Measurements from ENCODE around the gene KRTAP3-2. TPM values are rescaled to one million over a fixed set of nuclear protein-coding genes. Genes with fewer than 3 reads are reported as not detected.

The KRTAP3-2 gene
- total RNA-seq, 2 donors from 2014 or later: not detected

DNA sequence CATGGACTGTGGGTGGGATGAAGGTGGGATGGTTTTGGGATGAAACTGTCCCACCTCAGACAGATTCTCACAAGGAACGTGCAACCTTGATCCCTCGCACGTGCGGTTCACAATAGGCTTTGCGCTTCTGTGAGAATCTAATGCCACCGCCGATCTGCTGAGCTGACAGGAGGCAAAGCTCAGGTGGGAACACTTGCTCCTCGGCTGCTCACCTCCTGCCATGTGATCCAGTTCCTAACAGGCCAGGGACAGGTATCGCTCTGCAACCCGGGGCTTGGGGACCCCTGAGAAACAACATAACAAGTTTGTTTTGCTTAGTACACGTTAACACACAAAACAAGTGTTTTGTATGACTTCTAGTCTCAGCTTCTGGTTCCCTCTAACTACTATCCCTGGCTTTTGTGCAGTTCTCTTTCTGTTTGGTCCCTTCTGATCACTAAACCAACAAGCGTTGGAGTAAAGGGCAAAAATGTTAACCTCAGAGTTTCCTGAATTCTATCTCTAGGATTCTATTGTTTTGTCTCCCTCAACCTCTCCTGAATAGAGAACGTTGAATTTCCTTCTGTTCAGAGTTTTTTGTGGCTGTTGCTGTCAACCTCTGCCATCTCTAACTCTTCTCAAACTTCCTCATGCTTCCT lies 17.0 kb upstream of the KRTAP3-2 start:
- Histone ChIP-seq H3K4me1 (no peaks in the 10 kb centered on the region), H3K9me3 (no peaks in the 10 kb centered on the region), H3K27ac (no peak overlapping the region), H3K27me3 (no peaks in the 10 kb centered on the region), H3K36me3 (replicated peaks in 1 of 2; ENCODE audit: insufficient read depth in 1 of 2, low read depth in 2 of 2) (no peaks in the 10 kb centered on the region), H3K4me3 (no peak overlapping the region)
- 63 to 67% methylated on average over 13 of the region's 13 CpGs for WGBS, 2 donors
- TF ChIP-seq, protein P1, sequence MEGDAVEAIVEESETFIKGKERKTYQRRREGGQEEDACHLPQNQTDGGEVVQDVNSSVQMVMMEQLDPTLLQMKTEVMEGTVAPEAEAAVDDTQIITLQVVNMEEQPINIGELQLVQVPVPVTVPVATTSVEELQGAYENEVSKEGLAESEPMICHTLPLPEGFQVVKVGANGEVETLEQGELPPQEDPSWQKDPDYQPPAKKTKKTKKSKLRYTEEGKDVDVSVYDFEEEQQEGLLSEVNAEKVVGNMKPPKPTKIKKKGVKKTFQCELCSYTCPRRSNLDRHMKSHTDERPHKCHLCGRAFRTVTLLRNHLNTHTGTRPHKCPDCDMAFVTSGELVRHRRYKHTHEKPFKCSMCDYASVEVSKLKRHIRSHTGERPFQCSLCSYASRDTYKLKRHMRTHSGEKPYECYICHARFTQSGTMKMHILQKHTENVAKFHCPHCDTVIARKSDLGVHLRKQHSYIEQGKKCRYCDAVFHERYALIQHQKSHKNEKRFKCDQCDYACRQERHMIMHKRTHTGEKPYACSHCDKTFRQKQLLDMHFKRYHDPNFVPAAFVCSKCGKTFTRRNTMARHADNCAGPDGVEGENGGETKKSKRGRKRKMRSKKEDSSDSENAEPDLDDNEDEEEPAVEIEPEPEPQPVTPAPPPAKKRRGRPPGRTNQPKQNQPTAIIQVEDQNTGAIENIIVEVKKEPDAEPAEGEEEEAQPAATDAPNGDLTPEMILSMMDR (IDR thresholded peaks at IDR 0.05): no peak
- TF ChIP-seq POLR2A (IDR thresholded peaks at IDR 0.05): no peak
- ATAC-seq (no peak), DNase-seq (no peak)
- intact Hi-C loops (cut with DNase I): no loop called here

DNA sequence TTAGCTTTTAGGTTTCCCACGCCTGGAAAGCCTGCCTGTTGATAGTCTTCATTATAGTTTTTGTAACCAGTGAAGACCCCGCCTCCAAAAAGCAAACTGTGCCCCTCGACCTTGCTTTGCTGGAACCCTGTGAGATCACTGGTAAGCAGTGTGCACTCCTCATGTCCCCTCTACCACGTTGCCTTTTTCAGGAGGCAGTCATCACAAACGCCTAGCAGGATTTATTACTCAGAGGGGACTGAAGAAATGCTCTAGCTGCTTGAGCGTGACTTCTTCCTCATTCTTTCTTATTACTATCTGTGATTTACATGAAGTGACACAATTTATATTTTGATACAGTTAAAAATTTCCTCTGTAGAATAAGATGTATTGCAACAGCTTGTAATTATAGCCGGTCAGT lies 15.7 kb upstream of the KRTAP3-2 start:
- Histone ChIP-seq H3K4me3 (no peak overlapping the region), H3K27ac (no peak overlapping the region), H3K36me3 (replicated peaks in 1 of 2; ENCODE audit: insufficient read depth in 1 of 2, low read depth in 2 of 2) (no peaks in the 10 kb centered on the region), H3K4me1 (no peaks in the 10 kb centered on the region), H3K9me3 (no peaks in the 10 kb centered on the region), H3K27me3 (no peaks in the 10 kb centered on the region)
- WGBS, 2 donors: 56 to 67% methylated on average over 7 of the region's 7 CpGs
- intact Hi-C loops (cut with DNase I): no loop called here
- DNase-seq (no peak), ATAC-seq (no peak)
- no peak for TF ChIP-seq POLR2A (IDR thresholded peaks at IDR 0.05)
- TF ChIP-seq, protein P1 (IDR thresholded peaks at IDR 0.05): no peak

DNA sequence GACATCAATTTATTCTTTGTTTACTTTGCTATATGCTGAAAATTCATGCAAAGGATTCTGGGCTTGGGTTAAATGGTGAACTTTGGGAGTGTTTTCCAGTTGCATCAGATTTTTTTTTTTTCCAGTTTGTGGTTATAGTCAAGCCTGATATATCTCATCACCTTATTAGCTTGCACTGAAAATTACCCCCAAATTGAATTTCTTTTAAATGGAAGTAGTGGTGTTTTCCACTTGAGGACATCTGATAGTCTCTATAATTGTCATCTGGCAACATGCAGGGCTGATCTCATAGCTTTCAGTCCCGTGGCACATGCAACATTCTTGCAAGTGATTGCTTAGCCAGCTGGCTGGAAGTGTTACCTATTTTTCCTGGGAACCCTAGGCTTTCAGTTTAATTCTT lies 13.9 kb upstream of the KRTAP3-2 start:
- Histone ChIP-seq H3K27ac (no peak overlapping the region), H3K27me3 (no peaks in the 10 kb centered on the region), H3K9me3 (no peaks in the 10 kb centered on the region), H3K36me3 (replicated peaks in 1 of 2; ENCODE audit: insufficient read depth in 1 of 2, low read depth in 2 of 2) (no peaks in the 10 kb centered on the region), H3K4me1 (no peaks in the 10 kb centered on the region), H3K4me3 (no peak overlapping the region)
- TF ChIP-seq, protein P1 (IDR thresholded peaks at IDR 0.05): no peak
- no peak for TF ChIP-seq POLR2A (IDR thresholded peaks at IDR 0.05)
- WGBS, 2 donors: 5 to 31% methylated on average over 1 of the region's 1 CpG
- no peak for ATAC-seq
- DNase-seq: no peak
- intact Hi-C loops (cut with DNase I): no loop called here

DNA sequence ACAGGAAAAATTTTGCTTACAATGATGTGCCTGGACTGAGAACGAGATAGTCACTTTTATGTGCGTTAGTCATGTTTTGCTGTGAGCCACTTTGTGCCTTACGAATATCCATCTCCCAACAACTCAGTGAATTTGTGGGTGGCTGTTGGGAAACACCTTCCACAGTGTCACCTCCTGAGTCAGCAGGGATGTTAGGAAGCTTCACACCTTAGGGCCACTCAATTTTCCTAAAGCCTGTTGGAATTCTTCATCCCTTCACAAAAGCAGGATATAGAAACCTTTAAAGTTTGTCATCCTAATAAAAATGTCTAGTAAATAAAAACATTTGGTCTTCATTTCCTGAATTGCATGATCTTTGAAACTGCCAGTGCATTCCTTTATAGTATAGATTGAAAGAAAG lies 13.5 kb upstream of the KRTAP3-2 start:
- no peak overlapping the region for H3K4me3 ChIP-seq
- no peaks in the 10 kb centered on the region for H3K4me1 ChIP-seq
- intact Hi-C loops (cut with DNase I): no loop called here
- TF ChIP-seq POLR2A (IDR thresholded peaks at IDR 0.05): no peak
- TF ChIP-seq, protein P1 (IDR thresholded peaks at IDR 0.05): no peak
- no peaks in the 10 kb centered on the region for H3K36me3 ChIP-seq (replicated peaks in 1 of 2; ENCODE audit: insufficient read depth in 1 of 2, low read depth in 2 of 2)
- H3K9me3 ChIP-seq: no peaks in the 10 kb centered on the region
- WGBS, 2 donors: 71 to 80% methylated on average over 3 of the region's 3 CpGs
- no peak for ATAC-seq
- H3K27ac ChIP-seq: no peak overlapping the region
- no peak for DNase-seq
- H3K27me3 ChIP-seq: no peaks in the 10 kb centered on the region

All from body of pancreas (tissue), 4 donors.